Inferior parietal cortex (tissue), 1 donor: ENCODE measurements around the gene SOX13.

Experiments used
- DNase-seq: peaks from one replicate; pipeline ENCODE4 v3.0.0-alpha.2; 2016; ENCODE audit errors: extremely low spot score

The SOX13 gene

DNA sequence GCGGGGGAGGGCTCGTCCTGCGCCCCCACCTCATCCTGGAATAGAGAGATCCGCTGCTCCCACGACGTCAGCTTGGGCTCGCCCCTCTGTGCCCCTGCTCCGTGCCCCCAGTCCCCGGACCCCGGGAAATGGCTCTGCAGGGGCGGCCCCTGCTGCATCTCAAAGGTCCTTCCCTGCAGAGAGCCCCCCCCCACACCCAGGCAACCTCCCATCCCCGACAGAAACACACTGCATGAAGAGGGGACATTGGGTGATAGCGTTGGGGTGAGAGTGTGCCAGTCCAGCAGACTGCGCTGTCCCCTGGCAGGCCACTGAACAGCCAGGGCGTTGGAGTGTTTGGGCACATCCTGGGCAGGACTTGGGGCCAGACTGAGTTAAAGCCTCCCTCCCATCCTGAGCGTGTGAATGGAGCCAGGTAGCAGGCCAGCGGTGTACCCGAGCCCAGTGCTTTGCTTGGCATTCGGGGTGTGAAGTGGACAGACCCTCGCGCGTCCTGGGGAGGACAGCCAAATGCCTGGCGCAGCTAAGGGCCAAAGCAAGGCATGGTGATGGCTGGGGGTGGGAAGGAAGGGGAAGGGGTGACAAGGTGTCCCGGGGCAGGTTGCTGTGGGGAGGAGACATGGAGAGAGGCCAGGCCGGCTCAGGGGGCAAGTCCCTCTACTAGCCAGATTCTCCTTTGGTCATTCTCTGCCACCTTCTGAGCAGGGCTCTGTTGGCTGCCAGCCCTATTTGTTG, 79.6 kb downstream of the SOX13 start:
- no peak for DNase-seq

DNA sequence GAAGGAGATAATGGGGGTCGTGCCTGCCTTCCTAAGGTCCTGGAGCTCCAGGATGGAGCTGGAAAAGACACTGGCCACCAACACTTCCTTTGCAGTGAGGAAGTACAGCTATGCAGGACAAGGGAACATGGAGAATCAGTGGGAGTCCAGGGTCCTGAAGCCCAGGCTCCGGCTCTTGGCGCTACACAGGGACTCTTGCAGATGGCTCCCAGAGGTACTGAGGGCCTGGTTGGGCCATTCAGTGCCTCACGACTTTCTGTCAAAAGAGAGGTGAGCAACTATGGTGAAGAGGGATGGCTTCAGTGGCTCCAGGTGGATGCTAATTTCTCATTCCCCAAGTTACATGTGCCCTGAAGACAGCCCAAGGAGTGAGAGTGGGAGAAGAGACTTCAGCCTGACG, 80.8 kb downstream of the SOX13 start:
- DNase-seq: no peak

DNA sequence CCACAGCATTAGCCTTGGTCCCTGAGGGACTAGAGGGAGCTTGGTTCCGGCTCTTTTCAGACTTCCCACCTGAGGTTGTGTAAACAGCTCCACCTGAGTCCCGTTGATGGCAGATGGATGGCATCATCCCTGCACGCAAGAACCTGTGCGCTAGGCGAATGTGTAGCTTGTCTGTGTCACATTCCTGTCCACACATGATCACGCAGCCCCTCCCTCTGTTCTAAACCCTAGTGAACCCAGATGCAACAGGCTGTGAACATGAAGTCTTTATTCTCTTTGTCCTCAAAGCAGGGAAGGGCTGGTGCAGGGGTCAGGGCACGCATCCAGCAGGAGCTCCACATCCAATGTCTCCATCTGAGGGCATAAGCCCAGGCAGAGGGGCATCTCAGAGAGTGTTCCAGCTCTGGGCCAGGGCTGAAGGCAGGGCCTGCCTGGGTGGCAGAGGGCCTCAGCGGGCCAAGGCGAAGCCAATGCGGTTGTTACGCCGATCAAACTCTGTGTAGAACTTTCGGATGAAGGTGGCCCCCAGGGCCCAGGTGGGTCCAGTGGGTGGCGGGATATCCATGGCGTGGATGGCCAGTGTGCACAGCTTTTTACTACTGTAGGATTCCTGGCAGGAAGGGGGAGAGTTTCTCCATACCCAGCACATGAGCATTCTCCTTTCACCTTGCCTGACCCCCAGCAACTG, 81.8 kb downstream of the SOX13 start:
- no peak for DNase-seq

DNA sequence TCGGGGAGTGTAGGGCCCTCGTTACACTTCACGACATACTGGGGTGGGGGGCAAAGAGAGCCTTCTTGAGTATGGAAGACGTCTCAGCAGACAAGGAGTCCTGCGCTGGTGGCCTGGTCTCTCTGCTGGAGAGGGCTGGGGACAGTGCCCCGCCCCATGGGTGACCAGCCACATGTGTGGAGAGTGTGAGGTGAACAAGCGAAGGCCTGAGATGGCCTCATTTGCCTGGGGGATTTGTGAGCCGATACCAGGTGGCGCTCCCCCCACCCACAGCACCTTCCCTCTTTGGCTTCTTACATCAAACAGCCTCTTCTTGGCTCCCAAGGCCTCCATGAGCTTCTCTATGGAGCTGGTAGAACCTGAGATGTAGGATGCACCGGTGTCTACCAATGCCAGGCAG, 83.0 kb downstream of the SOX13 start:
- DNase-seq: no peak

DNA sequence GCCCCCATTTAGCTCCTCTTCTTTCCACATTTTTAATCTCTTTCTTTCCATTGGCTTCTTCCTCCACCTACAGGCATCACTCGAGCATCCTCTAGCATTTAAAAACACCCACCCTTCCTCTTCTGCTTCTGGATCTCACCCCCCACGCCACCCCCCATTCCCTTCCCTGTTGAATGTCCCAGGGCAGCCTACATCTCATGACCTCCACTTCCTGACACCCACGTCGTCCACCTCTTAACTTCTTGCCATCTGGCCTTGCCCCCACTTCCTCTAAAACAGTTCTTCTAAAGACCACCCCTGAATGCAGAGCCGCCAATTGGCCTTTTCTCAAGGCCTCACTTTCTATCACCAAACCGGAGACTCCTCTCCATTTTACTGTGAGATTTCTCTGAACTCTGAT, 85.0 kb downstream of the SOX13 start:
- no peak for DNase-seq

DNA sequence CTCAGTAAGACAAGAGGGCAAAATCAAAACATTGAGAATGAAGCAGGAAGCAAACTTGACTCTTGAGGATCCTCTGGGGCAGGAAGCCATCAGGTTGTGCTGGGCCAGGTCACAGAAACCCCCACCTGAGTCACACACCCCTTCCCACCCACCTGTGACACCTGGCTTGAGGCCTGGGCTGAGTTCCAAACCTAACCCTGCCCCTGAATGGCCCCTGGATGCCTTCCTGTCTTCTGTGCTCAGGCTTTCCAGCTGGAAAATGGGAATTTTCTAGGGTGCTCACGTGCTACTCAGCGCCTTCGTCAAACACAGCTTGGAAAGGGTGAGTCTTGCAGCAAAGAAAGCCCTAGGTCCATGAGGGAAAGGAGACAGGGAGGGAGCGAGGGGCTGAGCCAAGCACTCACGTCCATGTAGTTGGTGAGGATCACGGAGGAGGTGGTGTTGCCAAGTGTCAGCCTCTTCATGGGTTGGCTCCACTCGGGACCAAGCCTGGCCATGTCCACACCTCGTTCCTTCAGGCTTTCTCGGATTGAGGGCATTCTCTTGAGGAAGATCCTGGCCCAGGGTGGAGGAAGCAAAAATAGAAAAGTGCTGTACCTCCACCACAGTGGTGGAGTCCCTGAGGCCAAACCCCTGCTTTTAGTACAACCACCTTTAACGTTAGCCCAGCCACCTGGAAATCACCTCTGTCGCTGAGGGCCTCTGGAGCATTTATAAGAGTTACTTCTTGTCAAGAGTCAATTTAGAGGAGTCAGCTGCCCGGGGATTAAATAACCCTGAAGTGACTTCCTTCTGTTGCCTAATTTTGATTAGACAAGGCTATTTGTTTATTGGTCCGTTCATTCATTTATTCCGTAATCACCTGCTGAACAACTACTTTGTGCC, 88.9 kb downstream of the SOX13 start:
- DNase-seq: no peak

DNA sequence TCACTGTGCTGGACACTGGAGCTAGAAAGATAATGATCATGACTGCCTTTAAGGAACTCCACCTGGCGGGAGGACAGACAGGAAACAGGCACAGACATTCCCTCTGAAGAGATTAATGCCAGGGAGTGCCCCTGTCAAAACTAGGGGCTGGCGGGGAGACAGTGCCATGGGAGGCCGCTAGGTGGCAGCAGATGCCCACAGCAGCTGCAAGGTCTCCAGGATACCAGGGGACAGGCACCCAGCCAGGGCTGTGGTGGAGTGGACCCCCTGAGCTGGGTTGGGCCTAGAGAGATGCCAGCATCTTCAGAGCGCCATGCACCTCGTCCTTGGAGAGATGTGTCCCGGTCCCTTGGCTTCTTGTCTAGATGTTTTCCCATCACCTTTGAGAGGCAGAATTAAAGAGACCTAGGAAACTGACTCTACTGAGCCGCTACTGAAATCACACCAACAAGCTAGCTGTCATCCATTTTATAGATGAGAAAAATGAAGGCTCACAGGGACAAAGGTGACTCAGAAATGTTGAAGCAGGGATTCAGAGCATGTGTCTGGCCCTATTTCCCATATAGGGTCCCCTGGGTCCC, 89.7 kb downstream of the SOX13 start:
- peak; percentile 80 for DNase-seq

DNA sequence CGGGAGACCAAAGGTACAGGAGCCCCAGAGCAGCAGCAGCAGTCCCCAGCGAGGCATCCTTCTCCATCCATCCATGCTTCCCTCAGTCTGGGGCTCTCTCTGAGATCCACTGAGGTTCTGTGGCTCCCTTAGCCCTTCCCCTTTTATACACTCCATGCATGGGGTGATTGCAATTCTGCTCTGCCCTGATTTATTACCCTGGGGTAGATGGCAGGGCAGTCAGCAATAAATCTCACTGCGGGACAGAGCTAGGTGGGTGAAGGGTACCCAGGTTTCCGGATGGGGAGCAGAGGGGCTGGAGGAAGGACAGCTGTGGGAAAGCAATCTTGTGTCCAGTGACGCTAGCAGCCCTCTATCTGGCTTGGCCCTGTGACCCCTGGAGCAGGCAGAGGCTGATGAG, 93.3 kb downstream of the SOX13 start, which contains the start of gene REN:
Gene REN, minus strand, starts transcription at position 119 of the 400 bp plus-strand sequence. Its CDS starts 44 bp downstream, at position 75.
- DNase-seq: no peak

DNA sequence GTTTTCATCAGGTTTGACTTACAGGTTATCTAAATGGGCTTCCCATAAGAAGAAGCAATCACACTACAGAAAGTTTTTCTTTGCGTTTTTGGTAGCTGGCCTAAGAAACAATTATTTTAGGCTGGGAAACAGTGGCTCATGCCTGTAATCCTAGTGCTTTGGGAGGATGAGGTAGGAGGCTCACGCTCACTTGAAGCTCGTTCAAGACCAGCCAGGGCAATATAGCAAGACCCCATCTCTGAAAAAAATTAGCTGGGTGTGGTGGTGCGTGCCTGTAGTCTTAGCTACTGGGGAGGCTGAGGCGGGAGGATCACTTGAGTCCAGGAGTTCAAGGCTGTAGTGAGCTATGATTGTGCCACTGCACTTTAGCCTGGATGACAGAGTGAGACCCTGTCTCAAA, 94.8 kb downstream of the SOX13 start:
- no peak for DNase-seq

DNA sequence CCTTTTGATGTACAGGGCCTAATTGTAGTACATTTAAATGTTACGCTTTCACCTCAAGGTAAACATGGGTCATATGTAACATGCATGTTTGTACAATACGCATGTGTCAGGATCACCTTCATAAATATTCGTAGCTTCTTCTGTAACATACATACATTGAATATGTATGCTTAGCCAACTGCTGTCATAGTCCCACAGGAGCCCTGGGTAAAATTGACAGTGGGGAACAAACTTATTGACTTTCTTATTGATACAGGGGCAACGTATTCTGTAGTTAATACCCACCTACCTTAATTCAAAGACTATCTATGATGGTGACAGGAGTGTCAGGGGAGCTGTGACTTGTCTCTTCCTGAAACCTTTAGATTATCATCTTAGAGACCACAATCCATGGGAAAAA, 96.9 kb downstream of the SOX13 start:
- no peak for DNase-seq

DNA sequence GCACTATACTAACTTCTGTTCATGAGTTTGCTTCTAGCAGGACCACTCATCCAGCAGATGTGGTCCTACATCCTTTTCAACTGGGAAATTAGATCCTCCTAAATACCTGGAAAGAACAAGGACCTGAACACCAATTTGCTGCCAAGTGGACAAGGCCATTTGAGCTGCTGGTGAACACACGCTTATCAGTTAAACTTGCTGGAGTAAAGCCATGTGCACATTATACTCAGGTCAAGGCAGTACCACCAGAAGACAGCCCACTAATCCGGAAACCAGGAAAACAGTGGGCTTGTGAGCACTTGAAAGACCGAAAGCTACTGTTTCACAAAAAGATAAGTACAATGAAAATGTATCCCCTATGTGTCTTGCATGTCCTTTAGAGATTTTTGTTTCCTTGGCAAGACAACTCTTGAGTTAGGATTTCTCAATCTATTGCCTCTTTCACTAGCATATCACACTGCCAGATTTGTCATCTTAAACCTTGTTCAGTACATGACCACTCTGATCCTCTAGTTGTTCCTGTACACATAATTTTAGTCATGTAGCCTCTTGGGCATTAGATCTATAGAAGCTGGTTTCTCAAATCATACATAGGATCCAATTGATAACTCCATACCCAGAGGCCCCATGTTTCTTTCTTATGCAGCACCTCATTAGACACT, 97.7 kb downstream of the SOX13 start:
- no peak for DNase-seq

DNA sequence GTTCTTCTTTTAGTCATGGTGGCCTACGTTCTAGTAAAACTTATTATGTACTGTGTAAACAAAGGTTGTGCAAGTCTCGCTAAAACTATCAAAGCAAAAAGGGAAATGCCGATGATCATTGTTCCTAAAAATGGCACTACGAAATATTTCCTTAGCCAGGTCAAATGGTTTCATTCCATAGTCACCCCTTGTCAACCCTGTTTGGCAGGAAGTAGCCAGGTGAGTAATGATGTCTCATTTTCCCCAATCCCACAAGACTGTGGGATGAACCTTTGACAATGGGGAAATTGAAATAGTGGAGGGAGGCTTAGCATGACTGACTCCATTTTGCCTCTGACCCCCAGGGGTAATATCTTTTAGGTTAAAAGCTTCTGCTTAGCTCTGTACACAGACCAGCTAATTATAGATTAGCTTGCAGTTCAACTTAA, 98.8 kb downstream of the SOX13 start:
- no peak for DNase-seq

DNA sequence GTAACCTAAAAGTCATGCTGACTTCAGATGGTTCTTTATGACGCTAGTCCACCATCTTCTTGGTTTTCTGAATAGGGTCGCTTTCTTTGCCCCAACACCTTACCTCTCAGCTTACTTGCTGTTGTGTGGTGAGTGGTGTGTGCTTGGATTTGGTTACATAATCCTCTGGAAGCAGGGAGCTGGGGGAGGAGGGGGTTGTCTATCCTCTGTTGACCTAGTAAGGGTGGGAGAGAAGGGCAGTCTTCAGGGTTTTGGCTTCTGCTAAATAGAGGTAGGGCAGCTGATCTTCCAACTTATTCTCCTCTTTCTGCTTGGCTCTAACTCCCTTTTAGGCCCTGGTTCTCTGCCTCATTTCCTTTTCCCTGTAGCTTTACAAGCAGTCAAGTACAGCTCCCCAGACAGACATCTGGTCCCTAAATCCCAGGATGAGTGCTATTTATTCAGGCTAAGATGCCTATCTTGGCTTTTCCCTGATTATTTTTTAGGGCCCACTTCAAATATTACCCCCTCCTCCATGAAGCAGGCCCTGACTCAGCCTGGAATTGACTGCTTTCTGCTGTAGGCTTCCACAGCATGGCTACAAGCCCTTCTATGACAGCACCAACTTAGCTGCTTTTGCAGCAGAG, 99.6 kb downstream of the SOX13 start:
- DNase-seq: no peak

DNA sequence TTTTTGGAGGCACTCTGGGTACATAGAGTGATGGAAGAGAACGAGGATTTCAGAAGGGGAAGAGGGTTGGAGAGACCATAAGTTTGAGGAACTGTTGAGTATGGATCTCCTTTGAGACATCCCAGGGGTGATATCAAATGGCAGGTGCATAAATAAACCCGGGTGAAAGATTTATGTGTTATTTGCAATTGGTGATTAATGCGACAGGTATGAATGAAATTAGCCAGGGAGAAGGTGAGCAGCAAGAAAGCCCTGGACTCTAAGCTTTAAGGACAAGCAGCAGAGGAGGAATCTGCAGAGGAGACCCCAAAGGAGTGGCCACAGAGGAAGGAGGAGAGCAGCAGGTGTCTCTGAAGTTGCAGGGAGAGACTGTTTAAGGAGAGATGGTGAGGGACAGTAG, 102.0 kb downstream of the SOX13 start:
- DNase-seq: no peak

DNA sequence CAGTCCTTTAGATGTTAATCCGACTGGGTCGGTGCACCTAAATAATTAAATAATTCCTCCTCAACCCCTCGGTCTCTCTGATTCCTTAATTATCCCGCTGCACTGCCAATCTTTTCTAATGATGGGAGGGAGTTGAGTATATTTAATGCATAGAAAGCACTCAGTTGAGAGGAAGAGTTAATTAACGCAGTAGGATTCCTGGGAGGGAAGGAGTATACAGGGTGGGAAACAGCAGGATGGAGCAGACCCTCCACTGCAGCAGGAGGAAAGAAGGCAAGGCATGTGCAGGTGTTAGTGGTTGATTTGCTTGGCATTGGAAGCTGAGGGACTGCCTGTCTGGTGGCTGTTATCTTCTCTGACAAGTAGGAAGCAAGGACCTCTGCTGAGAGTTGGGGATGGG, 103.1 kb downstream of the SOX13 start:
- DNase-seq: no peak

DNA sequence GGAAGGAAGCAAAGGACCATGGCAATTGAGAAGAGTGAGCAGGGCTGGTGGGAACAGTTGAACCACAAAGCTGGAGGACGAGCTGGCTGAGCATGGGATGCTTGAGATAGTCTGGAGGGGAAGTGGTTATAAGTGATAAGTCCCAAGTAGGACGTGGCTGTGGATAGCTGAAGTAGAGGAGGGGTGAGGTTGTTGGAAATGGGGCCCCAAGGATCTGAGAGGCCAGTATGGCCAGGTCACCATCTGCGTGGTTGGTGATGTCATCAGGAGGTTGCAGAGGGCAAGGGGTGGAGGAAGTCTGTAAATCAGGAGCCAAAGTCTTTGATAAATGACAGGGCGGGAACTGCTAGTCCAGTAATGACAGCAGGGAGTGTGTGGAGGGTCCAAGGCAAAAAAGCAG, 104.2 kb downstream of the SOX13 start:
- no peak for DNase-seq
